Cardiac fibroblast (primary cell): ENCODE results near the gene SLC6A11.

Experiments
- DNase-seq, 2 donors: peaks; one replicate each; pipeline versions ENCODE4 v3.0.0 to v3.0.0-alpha.2; 2010; ENCODE audit warnings: low read depth in 2 of 2
- H3K4me3 ChIP-seq, 2 donors: replicated peaks in 1 of 2; 1 replicate in 1 of 2; 2 replicates in 1 of 2; pipeline ENCODE4 v1.5.1; 2011; ENCODE audit warnings: low read depth in 2 of 2, low read length in 2 of 2, mild to moderate bottlenecking in 2 of 2, moderate library complexity in 1 of 2
- CTCF ChIP-seq: IDR thresholded peaks from one replicate; pipeline ENCODE4 v1.5.1; 2011; ENCODE audit warnings: low read depth, mild to moderate bottlenecking, low read length, inconsistent platforms

The SLC6A11 gene

GRCh38 chr3:10942690-10943205, 126.7 kb downstream of the SLC6A11 start:
- no peak for DNase-seq
- no peak overlapping the region for H3K4me3 ChIP-seq

GRCh38 chr3:10944866-10945265, 128.8 kb downstream of the SLC6A11 start:
- no peak overlapping the region for H3K4me3 ChIP-seq
- no peak for DNase-seq
- TF ChIP-seq CTCF = no peak

More at GRCh38 chr3:10942690-10943205, 126.7 kb downstream of the SLC6A11 start:
- TF ChIP-seq CTCF = no peak

- TF ChIP-seq CTCF = peak; percentile 76
- DNase-seq = peak; percentile 49 to 55
- no peak overlapping the region for H3K4me3 ChIP-seq
Observed at GRCh38 chr3:10945683-10946287, 129.8 kb downstream of the SLC6A11 start.

GRCh38 chr3:10946526-10946925, 130.5 kb downstream of the SLC6A11 start:
- no peak for TF ChIP-seq CTCF
- no peak overlapping the region for H3K4me3 ChIP-seq
- no peak for DNase-seq

GRCh38 chr3:10948326-10948725, 132.3 kb downstream of the SLC6A11 start:
- no peak for DNase-seq
- no peak for TF ChIP-seq CTCF
- no peak overlapping the region for H3K4me3 ChIP-seq

GRCh38 chr3:10949197-10949596, 133.2 kb downstream of the SLC6A11 start:
- TF ChIP-seq CTCF = no peak
- no peak overlapping the region for H3K4me3 ChIP-seq
- no peak for DNase-seq
